Embryonic facial prominence (tissue), 1 donor: ENCODE measurements around the gene PTPN7.
"Not testable (repeated sequence)": the region's sequence is repeated elsewhere in the genome, so short reads cannot be mapped to it uniquely, and the experiment has no call there.

Experiments used
- DNase-seq: peaks from one replicate; pipeline ENCODE4 v3.0.0-alpha.2; 2016; ENCODE audit errors: extremely low spot score

Gene PTPN7

DNA sequence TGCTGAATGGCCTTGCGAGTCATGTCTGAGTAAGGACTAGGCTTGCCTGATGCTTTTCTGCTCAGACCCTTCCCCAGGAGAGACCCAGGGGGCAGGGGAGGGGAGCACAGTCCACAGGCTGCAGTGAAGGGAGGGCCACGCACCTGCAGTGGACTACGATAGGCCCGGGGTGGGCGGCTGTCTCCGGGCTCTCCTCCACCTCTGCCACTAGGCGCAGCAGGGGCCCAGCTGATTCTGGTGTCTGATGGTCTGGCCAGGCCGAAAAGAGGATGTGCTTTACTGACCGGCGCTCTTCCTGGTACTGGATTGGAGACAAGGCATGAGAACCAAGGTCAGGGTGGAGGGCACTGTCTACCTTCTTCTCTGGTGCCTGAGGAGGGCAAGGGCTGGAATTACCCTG, 8.0 kb downstream of the PTPN7 start:
- no peak for DNase-seq

DNA sequence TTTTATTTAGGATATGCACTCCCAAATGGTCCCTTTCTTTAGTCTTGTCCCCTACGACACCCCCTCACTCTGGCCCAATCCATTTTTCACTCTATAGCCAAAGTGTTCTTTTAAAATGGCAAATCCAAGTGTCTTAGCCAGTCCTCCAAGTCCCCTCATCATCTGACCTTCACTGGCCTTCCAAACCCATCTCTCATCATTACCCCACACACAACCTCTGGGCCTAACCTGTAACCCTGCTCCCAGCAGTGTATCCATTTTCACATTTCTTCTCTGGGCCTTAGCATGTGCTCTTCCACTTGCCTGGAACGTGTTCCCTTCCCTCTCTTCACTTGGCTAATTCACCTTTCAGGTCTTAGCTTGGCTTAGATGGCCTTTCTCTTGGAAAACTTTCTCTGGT, 9.4 kb downstream of the PTPN7 start:
- DNase-seq: no peak

DNA sequence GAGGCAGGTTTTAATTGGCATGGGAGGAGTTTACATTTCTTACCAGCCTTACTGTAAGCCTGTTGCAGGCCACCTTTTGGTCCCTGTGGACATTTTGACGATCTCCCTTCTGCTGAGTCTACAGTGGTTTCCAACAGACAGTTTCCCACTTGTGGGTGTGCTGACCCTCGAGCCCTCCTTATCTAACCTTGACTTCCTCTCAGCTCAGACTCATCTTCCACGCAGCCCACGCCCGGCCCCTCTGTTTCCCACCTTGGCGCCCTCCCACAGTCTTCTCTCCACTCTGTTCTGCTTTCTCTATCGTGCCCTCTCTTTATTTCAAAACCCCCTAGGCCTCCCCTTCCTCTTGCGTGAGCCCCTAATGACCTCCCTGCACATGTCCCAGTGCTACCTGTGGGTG, 9.8 kb downstream of the PTPN7 start:
- no peak for DNase-seq

DNA sequence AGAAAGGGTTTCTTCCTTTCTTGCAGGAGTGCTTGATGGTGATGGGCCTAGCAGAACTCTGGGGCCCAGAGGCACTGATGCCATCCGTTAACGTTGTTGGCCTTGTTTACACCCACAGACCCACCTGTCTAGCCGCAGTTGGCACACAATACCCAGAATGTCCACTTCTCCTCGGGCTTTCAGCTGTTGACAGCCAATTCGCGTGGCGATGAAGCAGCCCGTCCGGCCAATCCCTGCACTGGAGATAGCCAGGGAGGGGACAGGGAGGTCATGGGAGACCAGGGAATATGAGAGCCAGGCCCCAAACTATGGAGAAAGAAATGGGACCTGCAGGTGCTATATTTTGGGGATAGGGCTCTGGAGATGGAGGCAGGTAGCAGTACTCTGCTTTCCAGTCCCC, 10.2 kb downstream of the PTPN7 start:
- DNase-seq: no peak

DNA sequence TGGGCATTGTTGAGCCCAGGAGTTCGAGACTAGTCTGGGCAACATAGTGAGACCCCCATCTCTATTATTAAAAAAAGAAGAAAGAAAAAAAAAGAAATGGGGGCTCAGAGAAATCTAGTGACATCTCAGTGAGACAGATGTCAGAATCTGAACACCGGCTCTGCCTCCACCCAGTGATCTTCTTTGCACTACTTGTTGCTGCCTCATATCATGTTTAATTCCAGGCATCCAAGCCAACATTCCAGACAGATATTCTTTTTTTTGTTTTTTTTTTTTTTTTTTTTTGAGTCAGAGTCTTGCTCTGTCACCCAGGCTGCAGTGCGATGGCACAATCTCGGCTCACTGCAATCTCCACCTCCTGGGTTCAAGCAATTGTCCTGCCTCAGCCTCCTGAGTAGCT, 10.8 kb downstream of the PTPN7 start:
- DNase-seq: no peak

DNA sequence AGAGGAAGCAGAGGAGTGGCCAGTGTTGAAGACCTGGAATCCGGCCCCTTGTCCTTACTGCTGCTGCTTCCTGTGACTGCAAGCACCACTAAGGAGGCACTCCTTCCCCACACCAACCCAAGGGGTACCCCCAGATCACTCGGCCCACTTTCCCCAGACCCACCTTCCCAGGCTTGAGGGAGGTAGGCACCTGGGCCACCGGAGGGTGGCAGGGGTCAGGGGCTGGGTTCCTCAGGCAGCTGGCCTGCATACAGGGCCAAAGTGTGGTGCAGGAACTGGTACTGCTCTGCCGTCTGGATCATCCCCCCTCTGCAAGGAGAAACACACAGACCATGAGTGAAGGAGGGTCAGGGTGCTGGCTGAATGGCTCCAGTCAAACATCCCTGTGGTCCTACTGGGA, 12.0 kb downstream of the PTPN7 start:
- no peak for DNase-seq

DNA sequence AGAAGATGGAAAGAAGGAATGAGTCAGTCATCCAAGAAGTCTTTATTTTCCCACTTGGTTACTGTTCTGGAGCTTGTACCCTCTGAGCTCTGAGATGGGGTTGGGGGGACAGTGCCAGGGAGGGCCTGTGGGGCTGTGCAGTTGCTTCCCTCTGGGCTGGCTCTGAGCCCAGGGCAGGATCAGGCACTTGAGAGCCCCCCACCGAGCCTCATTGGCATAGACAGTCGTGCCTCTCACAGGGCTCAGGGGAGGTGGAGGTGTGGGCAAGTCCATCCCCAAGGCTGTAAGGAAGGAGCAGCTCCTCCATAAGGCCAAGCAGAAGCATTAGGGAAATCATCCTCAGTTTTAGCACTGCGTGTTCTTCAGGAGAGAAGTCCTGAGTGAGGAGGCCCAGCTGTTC, 13.4 kb downstream of the PTPN7 start:
- DNase-seq: no peak

DNA sequence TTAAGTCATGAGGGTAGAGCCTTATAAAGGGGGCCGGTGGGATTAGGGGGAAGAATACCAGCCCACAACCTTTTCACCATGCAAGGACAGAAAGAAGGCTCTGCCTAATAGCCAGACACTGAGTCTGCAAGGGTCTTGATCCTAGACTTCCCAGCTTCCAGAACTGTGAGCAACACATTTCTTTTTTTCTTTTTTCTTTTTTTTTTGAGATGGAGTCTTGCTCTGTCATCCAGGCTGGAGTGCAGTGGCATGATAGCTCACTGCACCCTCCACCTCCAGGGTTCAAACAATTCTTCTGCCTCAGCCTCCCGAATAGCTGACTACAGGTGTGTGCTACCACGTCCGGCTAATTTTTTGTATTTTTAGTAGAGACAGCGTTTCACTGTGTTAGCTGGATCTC, 14.1 kb downstream of the PTPN7 start:
- no peak for DNase-seq

DNA sequence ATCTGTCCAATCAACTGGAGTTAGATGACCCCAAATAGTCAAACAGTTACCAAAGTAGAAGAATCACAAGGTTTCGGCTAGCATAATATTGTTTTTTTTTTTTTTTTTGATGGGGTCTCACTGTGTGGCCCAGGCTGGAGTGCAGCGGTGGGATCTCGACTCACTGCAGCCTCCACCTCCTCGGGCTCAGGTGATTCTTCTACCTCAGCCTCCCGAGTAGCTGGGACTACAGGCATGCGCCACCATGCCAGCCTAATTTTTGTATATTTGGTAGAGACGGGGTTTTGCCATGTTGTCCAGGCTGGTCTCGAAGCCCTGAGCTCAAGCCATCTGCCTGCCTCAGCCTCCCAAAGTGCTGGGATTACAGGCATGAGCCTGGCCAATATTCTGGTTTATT, 14.7 kb downstream of the PTPN7 start:
- not testable (repeated sequence) for DNase-seq

DNA sequence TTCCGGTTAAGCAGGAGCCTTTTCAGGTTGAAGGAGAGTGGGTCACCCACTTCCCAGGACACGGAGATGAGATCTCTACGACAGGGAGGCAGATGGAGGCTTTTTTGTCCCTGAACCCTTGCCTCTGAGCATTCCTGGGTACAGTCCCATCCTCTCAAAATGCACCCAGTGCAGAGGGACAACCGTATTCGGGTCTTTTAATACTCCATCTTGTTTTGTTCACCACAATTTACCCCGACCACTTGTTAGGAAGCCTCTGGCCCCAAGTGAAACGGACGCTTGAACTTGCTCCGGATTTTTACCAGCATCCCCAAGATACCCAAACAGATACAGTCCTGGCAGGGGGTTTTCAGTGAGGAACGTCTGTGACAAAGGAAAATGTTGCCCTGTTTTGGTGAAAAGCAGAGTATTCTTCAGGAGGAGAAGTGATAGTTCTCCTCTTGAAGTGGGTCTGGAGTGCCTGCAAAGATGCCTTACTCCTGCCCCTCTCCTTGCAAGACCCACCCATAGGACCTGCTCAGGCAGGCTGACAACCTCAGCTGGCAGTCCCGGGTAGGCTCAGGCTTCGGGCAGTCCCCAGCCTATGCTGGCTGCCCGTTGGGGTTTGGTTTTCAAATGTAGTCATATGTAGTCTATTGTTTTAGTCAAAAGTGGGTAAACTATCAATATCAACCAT, 15.2 kb downstream of the PTPN7 start:
- no peak for DNase-seq

DNA sequence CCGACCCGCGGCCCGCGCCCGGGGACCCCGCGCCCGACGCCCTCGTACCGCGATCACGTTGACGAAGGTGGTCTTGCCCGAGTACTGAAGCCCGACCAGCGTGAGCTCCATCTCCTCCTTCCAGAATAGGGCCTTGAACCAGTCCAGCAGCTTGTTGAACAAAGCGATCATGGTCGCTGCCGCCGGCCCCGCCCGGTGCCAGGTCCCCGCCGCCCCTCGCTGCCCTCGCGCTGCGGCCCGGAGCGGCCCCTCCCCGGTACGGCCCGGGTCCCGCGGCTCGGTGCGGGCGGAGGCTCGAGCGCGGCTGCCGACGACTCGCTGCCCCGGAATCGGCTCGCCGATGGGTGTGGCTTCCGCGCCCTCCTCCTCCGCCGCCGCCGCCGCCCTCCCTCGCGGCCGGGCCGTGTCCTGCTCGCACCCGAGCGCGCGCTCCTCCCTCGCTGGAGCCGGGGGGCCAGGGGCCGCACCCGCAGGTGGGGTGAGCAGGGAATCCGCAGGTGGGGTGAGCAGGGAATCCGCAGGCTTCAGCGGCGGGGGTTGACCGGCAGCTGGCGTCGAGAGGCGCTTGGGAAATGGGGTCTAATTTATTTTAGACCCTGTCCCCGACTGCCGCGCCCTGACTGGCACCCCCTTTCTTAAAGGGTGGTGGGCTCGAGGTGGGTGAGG, 15.9 kb downstream of the PTPN7 start, which contains the start of gene ARL8A:
Gene ARL8A, minus strand, starts transcription at position 336 of the 666 bp plus-strand sequence. Its CDS starts 165 bp downstream, at position 171.
- no peak for DNase-seq

DNA sequence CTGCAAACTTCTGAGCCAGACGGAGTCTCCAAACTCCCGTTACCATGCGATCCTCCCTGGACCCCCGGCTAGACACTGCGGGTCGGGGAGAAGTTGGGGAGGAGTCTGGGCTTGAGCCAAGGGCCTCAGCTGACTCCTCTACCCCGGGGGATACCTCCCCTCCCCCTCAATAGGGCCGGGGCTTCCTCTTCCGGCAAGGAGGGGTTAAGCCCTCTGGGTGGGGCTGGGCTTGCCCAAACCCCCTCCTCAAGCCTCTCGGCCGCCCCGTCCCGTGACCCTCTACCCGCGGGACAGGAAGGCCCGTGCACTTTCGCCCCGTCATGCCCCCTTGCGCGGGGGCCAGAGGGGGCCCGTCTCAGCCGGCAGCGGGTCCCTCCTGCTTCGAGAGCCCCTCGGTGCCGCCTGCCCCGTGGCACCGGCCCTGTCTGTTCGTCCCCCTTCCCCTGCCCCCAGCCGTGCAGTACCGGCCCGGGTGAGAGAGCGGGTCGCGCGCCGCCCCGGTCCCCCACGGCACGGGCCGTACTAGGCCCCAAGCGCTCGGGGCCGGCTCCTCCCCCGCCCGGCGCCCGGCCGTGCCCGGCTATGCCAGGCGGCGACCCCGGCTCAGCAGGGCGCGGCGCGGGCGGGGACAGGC, 16.5 kb downstream of the PTPN7 start:
- DNase-seq: no peak

DNA sequence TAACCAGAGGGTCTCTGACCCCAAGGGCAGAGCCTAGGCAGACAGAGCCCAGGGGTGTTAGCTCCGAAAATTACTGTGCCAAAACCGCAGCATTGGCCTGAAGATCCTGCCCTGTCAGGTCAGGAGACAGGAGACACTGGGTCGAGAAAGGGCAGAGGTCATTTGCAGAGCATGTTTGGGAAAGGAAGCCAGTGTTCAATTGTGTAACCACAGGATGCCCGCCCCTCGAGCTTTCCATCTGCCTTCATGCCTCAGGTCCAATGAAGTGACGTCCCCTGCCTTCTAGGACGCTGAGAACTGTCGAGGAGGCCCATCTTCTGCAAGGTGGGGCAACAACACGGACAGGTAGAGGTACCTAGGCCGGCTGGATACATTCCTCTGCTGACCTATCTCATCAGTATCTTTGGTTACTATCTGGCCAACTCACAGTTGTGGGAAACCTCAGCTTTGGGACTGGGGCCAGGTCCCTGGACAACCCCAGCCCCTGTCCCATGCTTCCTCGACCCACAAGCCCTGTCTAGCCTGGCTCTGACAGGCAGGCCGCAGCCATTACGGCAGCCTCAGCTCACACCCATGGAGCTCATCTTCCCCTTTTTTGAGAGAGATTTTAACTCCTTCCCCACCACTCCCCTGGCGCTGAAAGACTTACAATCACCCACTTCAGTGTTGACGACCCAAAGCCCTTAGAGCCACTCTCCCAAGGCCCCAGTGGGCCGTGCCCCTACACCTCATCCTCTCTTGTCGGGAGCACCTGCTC, 17.2 kb downstream of the PTPN7 start:
- DNase-seq: no peak

DNA sequence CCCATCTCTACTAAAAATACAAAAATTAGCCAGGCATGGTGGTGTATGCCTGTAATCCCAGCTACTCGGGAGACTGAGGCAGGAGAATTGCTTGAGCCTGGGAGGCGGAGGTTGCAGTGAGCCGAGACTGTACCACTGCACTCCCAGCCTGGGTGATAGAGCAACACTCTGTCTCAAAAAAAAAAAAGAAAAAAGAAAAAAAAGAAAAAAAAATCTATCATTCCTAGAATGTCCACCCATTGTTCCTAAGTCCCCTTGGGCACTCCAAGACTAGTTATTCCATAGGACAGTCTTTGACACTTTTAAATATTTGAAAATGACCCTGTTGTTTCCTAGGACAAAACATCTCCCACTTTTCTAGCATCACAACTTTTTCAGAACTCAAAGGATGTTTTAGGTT, 18.9 kb downstream of the PTPN7 start:
- not testable (repeated sequence) for DNase-seq

DNA sequence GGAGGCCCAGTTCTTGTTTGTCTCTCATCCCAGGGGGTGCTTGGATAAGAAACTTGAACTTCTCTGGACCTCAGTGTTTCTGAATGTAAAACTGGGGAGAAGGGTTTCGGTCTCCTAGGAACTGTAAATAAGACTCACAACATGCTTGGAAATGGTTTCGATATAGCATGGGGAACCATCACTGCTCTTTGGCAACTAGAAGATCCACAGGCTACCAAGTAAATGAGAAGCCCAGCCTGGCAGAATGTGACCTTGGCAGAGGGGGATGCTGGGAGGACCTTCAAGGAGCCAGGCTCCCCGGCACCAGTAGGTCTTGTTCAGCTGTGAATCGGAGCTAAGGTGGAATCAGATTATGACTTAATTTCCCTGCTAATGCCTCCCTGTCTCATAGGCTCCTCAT, 19.6 kb downstream of the PTPN7 start:
- DNase-seq: no peak

DNA sequence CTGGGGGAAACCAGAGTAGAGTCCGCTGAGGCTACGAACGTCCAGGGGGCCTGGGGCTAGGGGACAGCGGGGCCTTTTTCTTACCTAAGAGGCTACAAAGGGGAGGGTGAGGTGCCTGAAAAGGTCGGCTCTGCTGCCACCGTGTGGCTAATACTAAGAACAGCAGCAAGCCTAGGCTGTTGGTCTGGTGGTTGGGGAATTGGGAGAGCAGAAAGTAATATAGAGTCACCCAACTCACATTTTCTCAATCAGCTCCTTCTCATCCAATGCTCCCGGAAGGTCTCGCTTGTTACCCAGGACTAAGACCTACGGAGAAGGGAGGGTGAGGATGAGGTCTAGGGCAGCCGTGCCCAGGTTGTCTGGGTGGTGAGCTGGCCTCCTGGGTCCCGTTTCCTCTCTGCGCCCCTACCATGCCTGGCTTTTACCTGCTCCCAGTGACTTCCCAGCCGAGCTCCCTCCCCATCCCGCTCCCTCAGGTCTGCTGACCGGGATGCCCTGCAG, 25.1 kb downstream of the PTPN7 start:
- DNase-seq: no peak

DNA sequence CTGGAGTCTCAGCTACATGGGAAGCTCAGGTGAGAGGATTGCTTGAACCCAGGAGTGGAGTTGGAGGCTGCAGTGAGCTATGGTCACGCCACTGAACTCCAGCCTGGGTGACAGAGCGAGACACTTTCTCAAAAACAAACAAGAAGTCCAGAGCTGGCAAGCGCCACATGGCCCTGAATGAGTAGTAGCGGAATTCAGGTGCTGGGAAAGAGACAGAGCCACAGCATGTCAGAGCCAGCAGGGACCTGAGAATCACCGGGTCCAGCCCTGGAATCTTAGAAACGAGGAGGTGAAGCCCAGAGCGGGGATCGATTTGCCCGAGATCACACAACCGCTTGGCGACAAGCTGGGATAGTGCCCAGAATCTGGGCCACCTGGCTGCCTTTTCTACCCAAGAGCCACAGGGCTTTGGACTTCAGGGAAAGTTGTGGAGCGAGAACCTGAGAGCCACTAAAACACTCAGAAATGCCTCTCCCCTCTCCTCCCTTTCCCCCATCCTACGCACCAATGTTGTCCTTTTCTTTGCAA, 25.7 kb downstream of the PTPN7 start:
- DNase-seq: no peak

DNA sequence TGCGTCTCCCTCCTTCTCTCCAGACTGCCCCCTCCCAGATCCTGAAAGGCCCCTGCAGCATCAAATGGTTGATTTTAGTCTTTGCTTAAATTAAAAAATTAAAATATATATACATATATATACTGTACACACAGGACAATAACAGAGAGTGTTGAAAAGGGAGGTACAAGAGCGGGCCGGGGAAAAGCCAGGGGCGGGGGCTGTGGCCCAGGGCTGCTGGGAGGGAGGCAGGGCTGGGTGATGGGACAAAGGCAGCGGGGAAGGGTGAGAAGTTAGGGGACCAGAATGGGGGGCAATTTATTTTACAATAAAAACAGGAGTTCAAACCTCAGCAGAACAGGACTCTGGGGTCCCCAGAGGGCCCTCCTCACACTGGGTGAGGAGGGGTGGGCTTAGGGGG, 26.4 kb downstream of the PTPN7 start:
- DNase-seq: no peak

DNA sequence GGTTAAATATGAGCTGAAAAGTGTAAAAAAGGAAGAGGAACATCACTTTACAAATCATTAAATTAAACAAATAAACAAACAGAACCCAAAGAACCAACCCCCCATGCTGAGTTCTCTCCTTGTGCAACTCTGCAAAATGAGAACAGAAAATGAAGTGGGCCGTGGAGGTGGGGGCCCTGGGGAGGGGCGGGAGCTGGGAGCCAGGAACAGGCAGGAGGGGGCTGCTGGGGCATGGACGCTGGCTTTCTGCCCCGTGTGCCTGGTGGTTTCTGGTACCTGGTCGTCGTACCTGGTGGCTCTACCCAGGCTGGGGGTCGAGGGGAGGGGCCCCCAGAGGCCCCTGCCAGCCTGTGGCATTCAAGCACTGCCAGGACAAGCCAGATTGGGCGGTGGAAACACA, 26.9 kb downstream of the PTPN7 start:
- DNase-seq: no peak

DNA sequence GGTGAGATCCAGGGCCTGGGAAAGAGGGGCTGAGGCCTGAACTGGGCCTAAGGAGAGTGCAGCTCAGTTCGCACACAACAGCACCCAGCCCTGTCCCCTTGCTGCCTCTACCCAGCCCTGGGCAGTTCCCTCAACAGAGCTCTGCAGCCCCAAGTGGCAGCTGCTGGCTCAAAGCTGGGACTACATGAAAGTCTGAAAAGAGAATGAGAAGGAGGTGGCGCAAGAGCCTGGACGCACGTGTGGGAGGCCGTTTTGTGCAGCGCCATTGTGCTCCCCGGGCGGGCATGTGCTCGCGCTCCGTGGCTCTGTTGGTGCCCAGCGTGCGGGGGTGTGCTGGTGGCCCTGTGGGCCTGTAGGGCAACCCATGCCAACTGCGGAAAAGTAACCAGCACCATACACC, 27.4 kb downstream of the PTPN7 start:
- DNase-seq: no peak

DNA sequence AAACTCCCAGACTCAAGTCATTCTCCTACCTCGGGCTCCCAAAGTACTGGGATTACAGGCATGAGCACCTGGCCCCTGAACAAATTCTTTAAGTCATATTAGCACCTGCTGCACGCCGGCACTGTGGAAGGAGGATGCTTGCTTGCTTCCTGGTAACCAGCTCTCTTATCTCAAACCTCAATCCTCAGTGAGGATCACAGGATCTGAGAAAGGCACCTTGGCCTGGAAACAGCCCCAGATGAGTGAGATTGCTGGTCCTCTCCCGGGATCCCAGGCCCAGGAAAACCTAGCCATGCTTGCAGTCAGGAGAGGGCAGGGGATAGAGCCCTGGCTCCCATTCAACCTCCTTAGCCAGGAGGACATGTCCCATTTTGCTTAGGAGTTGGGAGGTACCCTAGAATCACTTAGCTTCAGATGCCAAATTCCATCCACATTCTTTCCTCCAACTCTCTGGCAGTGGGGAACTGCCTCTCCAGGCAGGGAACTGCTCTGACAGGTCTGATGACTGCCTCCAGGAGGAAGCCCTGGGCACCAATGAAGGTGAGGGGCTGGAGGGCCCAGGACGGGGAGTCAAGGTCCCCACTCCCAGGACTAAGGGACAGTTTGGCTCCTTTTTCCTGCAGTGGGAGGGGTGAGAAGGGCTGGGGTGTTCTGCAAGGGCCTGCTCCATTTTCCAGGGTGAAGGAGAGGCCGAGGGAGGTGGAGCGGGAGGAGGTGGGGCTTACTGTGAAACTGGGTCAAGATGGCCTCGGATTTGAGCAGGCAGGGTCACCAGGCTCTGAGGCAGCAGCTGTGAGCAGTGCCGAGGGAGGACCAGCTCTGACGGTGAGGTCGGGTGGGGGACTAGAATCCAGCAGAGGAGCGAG, 28.2 kb downstream of the PTPN7 start:
- no peak for DNase-seq
